ENCODE data around the gene UACA. TPM values are rescaled to one million over a fixed set of nuclear protein-coding genes. Genes with fewer than 3 reads are reported as not detected.

Gene UACA
- total RNA-seq, 1 donor from 2014 or later: 105 TPM

- DNase-seq: no peak
Observed at GRCh38 chr15:70659662-70660061, 103.7 kb downstream of the UACA start.

- no peak for DNase-seq
Observed at GRCh38 chr15:70658641-70659040, 104.7 kb downstream of the UACA start.

GRCh38 chr15:70653426-70653825 lies 109.9 kb downstream of the UACA start:
- no peak for DNase-seq

DNA sequence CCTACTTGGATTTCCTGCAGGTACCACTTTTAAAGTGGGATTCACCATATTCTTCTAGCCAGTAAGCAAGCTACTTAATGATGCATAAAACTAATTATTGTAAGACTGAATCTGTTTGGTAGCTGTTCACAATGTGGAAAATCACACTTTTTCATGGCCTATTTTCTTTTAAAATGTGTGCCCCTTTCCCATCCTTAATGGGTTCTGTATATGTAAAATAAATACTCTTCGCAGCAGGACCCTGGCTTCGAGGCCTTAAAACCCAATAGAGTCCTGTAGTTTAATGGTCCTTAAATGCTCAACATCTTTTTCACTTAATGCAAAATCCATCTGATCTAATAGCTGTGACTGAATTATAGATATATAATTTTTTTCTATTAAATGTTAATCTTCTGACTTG lies 111.0 kb downstream of the UACA start:
- DNase-seq: no peak

DNA sequence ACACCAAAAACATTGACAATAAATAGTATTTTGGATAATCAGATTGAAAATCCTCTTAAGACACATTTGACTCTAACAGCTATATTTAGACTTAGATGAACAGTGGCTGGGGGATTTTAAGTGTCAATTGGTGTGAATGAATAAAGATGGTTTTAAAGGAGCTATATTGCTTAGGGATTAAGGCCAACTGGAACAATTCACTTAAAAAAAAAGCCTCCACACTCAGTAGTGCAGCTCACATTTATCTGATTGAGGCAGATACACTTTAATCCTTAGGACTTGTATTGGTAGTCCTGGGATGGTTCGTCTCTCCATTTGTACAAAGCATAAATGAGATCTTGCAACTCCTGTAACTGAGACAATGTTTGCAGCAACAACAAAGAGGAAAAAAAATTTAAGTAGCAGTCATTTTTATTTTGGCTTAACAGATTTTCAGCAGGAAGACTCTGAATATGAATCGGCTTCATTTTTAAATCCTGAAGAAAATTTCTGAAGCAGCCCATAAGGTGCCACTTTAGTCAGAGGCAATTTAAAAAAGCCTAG lies 112.0 kb downstream of the UACA start:
- DNase-seq: no peak

DNA sequence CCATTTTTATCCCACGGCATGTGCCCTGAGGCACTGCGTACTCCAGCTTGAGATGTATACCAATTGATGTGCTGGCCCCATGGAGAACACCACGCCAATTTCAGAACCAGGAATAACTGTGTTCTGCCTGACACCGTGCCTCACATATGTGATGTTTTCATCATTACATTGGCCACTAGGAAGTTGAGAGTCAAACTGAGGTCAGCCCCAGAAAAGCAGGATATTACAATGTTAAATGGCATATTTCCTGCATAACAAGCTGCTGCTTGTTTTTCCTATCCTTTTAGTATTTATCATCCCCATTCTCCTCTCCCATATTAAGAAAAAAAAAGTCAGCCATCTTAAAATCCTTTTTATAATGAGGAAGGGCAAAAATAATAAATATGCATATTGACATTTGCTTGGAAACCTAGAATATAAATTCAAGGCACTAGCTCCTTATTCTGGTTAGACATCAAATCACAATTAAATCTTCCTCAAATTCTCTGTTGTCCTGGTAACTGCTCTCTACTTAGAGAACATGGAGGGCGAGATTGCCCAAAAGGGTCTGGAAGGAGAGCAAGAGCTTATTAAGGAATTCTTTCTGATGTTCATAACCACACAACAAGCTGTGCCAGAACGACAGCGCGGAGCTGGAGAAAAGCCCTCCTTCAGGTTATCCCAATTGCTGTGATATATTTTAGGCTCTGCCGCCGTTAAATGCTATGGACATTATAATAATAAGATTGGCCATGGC lies 112.6 kb downstream of the UACA start:
- peak; percentile 6 for DNase-seq

- no peak for DNase-seq
Observed at GRCh38 chr15:70647396-70647795, 116.0 kb downstream of the UACA start.

DNA sequence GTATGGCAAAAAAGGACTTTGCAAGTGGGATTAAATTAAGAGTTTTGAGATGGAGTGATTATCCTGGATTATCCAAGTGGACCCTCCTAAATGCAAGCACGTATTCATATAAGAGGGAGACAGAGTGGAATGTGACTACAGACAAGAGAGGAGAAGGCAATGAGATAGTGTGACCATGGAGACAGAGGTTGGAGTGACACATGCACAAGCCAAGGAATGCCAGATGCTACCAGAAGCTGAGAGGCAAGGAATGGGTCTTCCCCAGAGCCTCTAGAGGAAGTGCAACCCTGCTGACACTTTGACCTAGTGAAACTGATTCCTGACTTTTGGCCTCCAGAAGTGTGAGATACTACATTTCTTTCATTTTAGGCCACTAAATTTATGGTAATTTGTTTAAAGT lies 117.2 kb downstream of the UACA start:
- DNase-seq: no peak

- DNase-seq: no peak
Observed at GRCh38 chr15:70643783-70644125, 119.6 kb downstream of the UACA start.

- DNase-seq: no peak
Observed at GRCh38 chr15:70643106-70643782, 120.1 kb downstream of the UACA start.

GRCh38 chr15:70636540-70637165 lies 126.7 kb downstream of the UACA start:
- peak; percentile 15 for DNase-seq

DNA sequence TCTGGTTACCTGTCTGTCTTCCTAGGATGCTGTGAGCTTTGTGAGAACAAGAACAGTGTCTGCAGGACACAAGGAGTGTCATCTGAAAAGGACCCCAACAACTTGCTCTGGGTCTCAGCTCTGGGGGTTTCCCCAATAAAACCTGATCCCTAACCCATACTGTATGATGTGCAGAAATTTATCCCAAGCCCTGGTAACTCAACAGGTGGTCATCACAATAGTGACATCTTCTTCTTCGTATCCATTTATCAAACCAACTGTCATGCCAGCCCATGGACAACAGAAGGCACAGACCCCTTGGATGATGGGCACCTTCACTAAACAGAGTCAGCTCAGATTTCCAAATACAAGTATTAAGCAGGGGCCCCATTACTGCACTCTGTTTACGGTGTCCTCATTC lies 127.5 kb downstream of the UACA start:
- no peak for DNase-seq

DNA sequence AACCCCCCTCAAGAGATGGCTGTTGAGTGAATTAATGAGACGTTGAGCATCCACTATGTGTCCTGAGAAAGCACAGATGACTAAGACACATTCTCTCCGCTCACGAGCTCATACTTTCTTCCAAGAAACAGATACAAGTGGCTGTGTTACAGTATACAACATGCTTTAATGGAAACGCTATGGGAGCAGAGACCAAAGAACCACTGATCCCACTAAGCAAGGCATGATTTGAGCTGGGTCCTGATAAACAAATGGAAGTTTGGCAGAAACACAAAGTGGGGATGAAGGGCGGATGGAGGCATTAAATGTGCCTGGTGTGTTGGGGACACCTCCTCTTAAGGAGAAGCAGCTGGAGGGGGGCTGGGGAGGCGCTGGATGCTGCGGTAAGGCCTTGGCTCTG lies 129.4 kb downstream of the UACA start:
- DNase-seq: no peak

DNA sequence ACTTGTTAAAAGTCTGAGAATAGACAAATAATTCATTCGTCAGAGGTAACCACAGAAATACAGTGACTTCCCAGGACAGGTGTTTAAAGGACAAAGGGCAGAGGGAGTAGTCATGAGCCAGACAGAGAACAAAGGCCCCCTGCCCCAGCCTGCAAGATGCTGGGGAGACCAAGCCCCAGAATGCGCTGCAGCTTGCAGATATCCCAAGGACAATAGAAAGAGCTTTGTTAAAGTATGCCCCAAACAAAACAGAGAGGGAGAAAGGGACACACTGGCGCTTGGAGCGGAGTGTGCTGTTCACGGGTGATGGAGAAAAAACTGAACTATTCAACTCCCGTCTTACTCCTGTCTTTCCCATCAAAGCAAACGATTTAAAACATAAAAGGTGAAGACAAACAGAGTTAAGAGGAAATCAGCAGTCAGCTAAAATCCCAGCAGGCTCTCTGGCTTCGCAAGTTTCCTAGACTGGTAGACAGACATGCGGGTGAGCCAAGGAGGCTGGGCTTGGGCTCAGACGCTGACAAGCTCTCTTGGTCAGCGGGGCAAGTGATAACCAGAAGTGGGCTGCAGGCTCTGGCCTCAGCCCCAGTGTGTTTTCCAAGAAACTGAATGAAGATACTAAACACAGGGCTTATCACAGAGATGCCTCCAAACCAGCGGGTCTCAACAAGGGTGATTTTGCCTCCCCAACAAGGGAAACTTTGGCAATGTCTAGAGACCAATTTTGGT lies 130.1 kb downstream of the UACA start:
- no peak for DNase-seq

DNA sequence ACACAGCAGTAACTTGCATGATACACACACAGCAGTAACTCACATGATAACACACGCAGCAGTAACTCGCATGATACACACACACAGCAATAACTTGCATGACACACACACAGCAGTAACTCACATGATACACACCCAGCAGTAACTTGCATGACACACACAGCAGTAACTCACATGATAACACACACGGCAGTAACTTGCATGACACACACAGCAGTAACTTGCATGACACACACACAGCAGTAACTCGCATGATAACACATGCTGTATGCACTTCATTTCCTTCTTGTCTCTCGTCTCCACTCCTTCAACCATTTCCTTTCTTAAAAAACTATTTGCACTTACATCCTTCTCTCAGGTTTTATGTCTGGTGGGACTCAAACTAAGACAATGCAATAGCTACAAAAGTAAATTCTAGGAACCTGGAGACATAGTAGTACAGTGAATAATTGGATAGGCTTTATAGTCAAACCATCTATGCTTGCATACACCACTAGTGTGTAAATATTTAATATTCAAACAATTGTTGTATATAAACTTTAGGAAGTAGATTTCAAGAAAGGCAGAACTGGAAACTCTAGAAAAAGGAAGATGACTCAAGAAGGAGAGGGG lies 130.8 kb downstream of the UACA start:
- DNase-seq: no peak

DNA sequence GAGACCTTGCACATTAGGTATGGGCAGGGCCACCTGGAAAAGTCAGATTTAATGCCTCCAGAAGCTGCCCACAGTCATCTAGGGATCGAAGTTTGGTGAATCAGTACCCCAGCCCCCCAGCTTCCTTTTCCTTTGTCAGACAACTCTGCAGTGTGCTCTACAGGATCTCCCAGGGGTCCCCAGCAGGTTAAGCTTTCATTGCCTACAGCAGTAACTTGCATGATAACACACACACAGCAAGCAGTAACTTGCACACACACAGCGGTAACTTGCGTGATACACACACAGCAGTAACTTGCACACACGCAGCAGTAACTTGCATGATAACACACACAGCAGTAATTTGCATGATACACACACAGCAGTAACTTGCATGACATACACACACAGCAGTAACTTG lies 131.3 kb downstream of the UACA start:
- no peak for DNase-seq

- DNase-seq: no peak
Observed at GRCh38 chr15:70629735-70630273, 133.6 kb downstream of the UACA start.

- DNase-seq: no peak
Observed at GRCh38 chr15:70628549-70628896, 134.8 kb downstream of the UACA start.

DNA sequence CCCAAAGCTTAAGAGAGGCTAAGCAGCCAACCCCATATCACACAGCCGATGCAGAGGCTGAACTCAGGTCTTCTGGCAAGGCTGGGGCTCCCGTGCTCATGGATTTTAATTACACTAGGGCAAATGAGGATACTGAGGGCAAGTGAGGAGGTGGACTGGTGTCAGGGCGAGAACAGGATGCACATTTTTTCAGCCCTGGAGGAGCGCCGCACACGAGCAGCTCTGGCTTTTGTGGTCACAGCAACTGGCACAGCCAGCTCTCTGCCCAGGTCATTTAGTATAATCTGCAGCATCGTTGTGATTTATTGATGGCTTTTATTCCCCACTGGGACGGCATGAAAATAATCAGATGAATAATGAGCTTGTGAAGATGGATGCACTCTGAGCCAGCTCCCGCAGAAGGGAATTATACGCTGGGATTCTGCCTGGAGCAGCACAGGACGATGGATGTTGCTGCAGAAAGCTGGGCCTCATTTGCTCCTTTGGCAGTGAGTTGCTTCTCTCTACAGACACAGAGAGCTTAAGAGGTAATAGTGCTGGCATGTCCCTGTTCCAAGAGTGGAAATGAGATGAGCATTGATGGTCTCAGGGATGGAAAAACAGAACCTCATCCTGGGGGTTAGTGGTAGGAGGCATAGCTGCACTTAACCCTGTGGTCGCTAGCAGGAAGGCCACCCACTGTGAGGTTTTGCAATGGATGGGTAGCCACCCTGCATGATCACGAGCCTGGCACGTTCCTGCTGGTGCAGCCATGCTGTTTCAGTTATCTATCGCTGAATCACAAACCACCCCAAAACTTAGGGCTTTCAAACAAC lies 135.4 kb downstream of the UACA start:
- DNase-seq: peak; percentile 46

- DNase-seq: no peak
Observed at GRCh38 chr15:70627322-70627721, 136.0 kb downstream of the UACA start.

DNA sequence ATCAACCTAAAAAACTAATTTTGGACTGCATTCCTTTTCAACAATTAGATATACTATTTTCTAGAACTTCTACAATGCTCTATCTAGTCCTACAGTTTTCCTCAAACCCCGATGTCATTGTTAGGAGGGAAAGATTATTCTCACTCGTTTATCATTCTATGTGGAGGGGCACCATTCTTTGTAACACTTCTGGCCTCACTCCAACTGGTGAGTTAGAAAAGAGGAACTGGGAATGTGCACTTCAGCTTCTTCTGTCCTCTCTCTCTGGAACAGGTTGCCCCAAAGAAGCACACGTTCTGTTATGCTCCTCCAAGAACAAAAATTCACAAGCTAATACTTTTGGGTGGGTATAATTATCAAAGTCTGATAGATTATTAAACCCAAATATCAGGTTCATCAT lies 137.9 kb downstream of the UACA start:
- DNase-seq: no peak

Measured in skin of body (tissue), 2 donors.